CD4-positive, alpha-beta T cell (primary cell): ENCODE data around the gene LRRTM4. TPM values are rescaled to one million over a fixed set of nuclear protein-coding genes. Genes with fewer than 3 reads are reported as not detected.
"Not testable (repeated sequence)": the region's sequence is repeated elsewhere in the genome, so short reads cannot be mapped to it uniquely, and the experiment has no call there.

Source experiments
- ATAC-seq: fragments of 200-7000 bp; cut with Tn5 transposase; one replicate; pipeline ENCODE4 v1.10.0; 2022; ENCODE audit warnings: mild to moderate bottlenecking; ENCODE audit not compliant: poor library complexity
- CTCF ChIA-PET: fragments of 350-600 bp; sonication (Branson Sonifier 250); formaldehyde crosslinking; loops from one replicate; lab custom pipeline; 2021; ENCODE audit warnings: antibody characterized with exemption, inconsistent platforms; lab: Charles Lee
- POLR2A ChIA-PET: fragments of 350-600 bp; sonication (Branson Sonifier 250); formaldehyde crosslinking; loops from one replicate; lab custom pipeline; 2021; ENCODE audit warnings: antibody characterized with exemption, inconsistent platforms; lab: Charles Lee
- DNase-seq, 14 experiments: peaks; one replicate each; pipeline ENCODE4 v3.0.0-alpha.2; 2013 to 2020; ENCODE audit warnings: mixed read lengths in 2 of 14
- H3K27ac ChIP-seq, 2 donors: one replicate each; pipeline versions ENCODE4 v1.5.1 to v1.7.0; 2013; ENCODE audit warnings: low read length in 2 of 2, low read depth in 1 of 2, mild to moderate bottlenecking in 1 of 2
- H3K27me3 ChIP-seq, 2 experiments: 1 replicate in 1 of 2; 2 replicates in 1 of 2; pipeline versions ENCODE4 v1.6.1 to v1.7.0; 2013; ENCODE audit warnings: low read length in 2 of 2, control low read depth in 1 of 2, mild to moderate bottlenecking in 1 of 2, moderate library complexity in 1 of 2; ENCODE audit not compliant: insufficient read depth in 2 of 2, control insufficient read depth in 1 of 2
- H3K36me3 ChIP-seq: one replicate; pipeline ENCODE4 v1.6.1; 2013; ENCODE audit warnings: low read length, control low read depth; ENCODE audit not compliant: insufficient read depth
- H3K4me1 ChIP-seq: one replicate; pipeline ENCODE4 v1.6.1; 2013; ENCODE audit warnings: low read length, control low read depth; ENCODE audit not compliant: insufficient read depth
- H3K4me3 ChIP-seq: one replicate; pipeline ENCODE4 v1.5.1; 2013; ENCODE audit warnings: mild to moderate bottlenecking, low read length, moderate library complexity
- H3K9me3 ChIP-seq, 2 experiments: 1 replicate in 1 of 2; 2 replicates in 1 of 2; pipeline versions ENCODE4 v1.6.1 to v1.7.0; 2013; ENCODE audit warnings: low read length in 2 of 2, mild to moderate bottlenecking in 2 of 2, control low read depth in 1 of 2, moderate library complexity in 1 of 2; ENCODE audit not compliant: control insufficient read depth in 1 of 2, insufficient read depth in 1 of 2
- H3K27ac Mint-ChIP-seq: one replicate; pipeline ENCODE4 v1.8.0; 2020; ENCODE audit warnings: mixed read lengths
- H3K27me3 Mint-ChIP-seq: one replicate; pipeline ENCODE4 v1.8.0; 2021; ENCODE audit warnings: mixed read lengths
- H3K36me3 Mint-ChIP-seq: one replicate; pipeline ENCODE4 v1.8.0; 2021; ENCODE audit warnings: low read depth, mixed read lengths
- H3K4me1 Mint-ChIP-seq: one replicate; pipeline ENCODE4 v1.8.0; 2021; ENCODE audit warnings: low read depth, mixed read lengths
- H3K4me3 Mint-ChIP-seq: one replicate; pipeline ENCODE4 v1.8.0; 2020; ENCODE audit warnings: mild to moderate bottlenecking, mixed read lengths
- H3K9me3 Mint-ChIP-seq: one replicate; pipeline ENCODE4 v1.8.0; 2020; ENCODE audit warnings: mixed read lengths
- CTCF ChIP-seq: fragments of 200-600 bp; IDR thresholded peaks from one replicate; pipeline ENCODE4 v1.8.0; 2022; ENCODE audit warnings: antibody characterized with exemption, mild to moderate bottlenecking
- intact Hi-C, 2 experiments: fragments of 100-400 bp; cut with DNase I in 1 of 2; cut with micrococcal nuclease in 1 of 2; formaldehyde crosslinking; loops; one replicate each; pipeline versions ENCODE4 v1.15.1 to v1.9.0; 2023 to 2025; cut with DNase I, micrococcal nuclease
- total RNA-seq, 174 experiments: library from RNA in 2 of 174; stranded (reverse) in 2 of 174; gene quantifications; one replicate each; pipeline ENCODE4 v1.2.3 and lab custom pipeline; 2021 to 2026

The LRRTM4 gene
- total RNA-seq, 2 experiments from 2014 or later = not detected

- TF ChIP-seq CTCF = no peak
- Mint-ChIP-seq H3K36me3 (no peaks in the 10 kb centered on the region), H3K27ac (no peak overlapping the region), H3K4me3 (no peak overlapping the region), H3K4me1 (no peaks in the 10 kb centered on the region), H3K27me3 (no peaks in the 10 kb centered on the region), H3K9me3 (peaks cover 15% of the 10 kb centered on the region)
- ChIA-PET CTCF (no interaction called here), POLR2A (no interaction called here)
- ATAC-seq = no peak
- intact Hi-C loops = no loop called here
- Histone ChIP-seq H3K9me3 (no peaks in the 10 kb centered on the region), H3K4me3 (no peak overlapping the region), H3K27ac (no peak overlapping the region), H3K4me1 (no peaks in the 10 kb centered on the region), H3K36me3 (no peaks in the 10 kb centered on the region), H3K27me3 (no peaks in the 10 kb centered on the region)
- no peak for DNase-seq
Observed at GRCh38 chr2:77142141-77142540, 380.0 kb downstream of the LRRTM4 start.

DNA sequence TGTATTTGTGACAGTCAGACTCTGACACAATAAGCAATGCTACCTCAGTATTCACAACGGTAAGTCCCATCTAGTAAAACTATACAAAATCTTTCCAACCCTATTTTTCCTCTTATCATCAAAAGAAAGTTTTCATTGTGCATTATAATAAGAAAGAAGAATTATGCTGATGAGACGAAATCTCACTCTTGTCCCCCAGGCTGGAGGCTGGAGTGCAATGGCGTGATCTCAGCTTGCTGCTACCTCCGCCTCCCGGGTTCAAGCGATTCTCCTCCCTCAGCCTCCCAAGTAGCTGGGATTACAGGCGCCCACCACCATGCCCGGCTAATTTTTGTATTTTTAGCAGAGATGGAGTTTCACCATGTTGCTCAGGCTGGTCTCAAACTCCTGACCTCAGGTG lies 393.7 kb downstream of the LRRTM4 start:
- H3K27ac Mint-ChIP-seq, H3K27me3 Mint-ChIP-seq, H3K4me3 Mint-ChIP-seq, H3K4me1 Mint-ChIP-seq, H3K9me3 ChIP-seq, intact Hi-C loops, POLR2A ChIA-PET, H3K27ac ChIP-seq, H3K36me3 Mint-ChIP-seq, ATAC-seq, H3K27me3 ChIP-seq, H3K4me1 ChIP-seq, CTCF ChIA-PET, H3K4me3 ChIP-seq, H3K36me3 ChIP-seq, DNase-seq: not testable (repeated sequence)
- peaks cover 11% of the 10 kb centered on the region for H3K9me3 Mint-ChIP-seq

GRCh38 chr2:77127345-77127744 lies 394.8 kb downstream of the LRRTM4 start:
- Mint-ChIP-seq H3K27ac (no peak overlapping the region), H3K27me3 (no peaks in the 10 kb centered on the region), H3K4me3 (no peak overlapping the region), H3K9me3 (peaks cover 15% of the 10 kb centered on the region), H3K36me3 (no peaks in the 10 kb centered on the region), H3K4me1 (no peaks in the 10 kb centered on the region)
- Histone ChIP-seq H3K27me3 (no peaks in the 10 kb centered on the region), H3K36me3 (no peaks in the 10 kb centered on the region), H3K27ac (no peak overlapping the region), H3K4me1 (no peaks in the 10 kb centered on the region), H3K9me3 (peaks cover 5 to 9% of the 10 kb centered on the region in 2 experiments), H3K4me3 (no peak overlapping the region)
- ChIA-PET CTCF (no interaction called here), POLR2A (no interaction called here)
- TF ChIP-seq CTCF = no peak
- DNase-seq = no peak
- intact Hi-C loops = no loop called here
- ATAC-seq = no peak

DNA sequence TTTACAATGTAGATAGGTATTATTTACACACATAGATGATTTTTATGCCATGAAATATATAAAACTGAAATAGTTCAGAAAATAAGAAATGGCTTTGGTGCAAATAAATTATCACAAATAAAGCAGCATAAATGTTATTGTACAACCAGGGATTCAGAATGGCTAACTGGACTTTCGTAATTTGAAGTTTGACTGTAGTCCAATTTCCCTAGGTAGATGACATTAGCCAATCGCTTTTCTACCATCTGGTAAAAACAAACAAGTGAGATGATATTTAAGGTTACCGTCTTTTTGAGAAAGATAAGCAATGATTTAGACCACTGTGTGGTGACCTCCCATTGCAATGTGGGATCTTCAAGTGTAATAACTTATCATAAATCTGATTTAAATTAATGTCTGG lies 400.7 kb downstream of the LRRTM4 start:
- Histone ChIP-seq H3K4me1 (no peaks in the 10 kb centered on the region), H3K36me3 (no peaks in the 10 kb centered on the region), H3K27me3 (no peaks in the 10 kb centered on the region), H3K9me3 (no peaks in the 10 kb centered on the region), H3K27ac (no peak overlapping the region), H3K4me3 (no peak overlapping the region)
- DNase-seq (no peak), ATAC-seq (no peak)
- H3K36me3 Mint-ChIP-seq = no peaks in the 10 kb centered on the region
- intact Hi-C loops = no loop called here
- no peak overlapping the region for H3K27ac Mint-ChIP-seq
- H3K27me3 Mint-ChIP-seq = no peaks in the 10 kb centered on the region
- H3K9me3 Mint-ChIP-seq = peaks cover 22% of the 10 kb centered on the region
- TF ChIP-seq CTCF = no peak
- CTCF ChIA-PET = no interaction called here
- H3K4me1 Mint-ChIP-seq = no peaks in the 10 kb centered on the region
- POLR2A ChIA-PET = no interaction called here
- H3K4me3 Mint-ChIP-seq = no peak overlapping the region
